Ectodermal cell (in vitro differentiated cells): ENCODE measurements around the gene SH3BP2.

Experiments used
- H3K27ac ChIP-seq: 2 replicates; pipeline ENCODE4 v1.7.0; 2013; ENCODE audit warnings: mild to moderate bottlenecking, low read depth, low read length; ENCODE audit not compliant: insufficient read depth, poor library complexity, severe bottlenecking
- H3K27me3 ChIP-seq: 2 replicates; pipeline ENCODE4 v1.7.0; 2013; ENCODE audit warnings: mild to moderate bottlenecking, low read length; ENCODE audit not compliant: insufficient read depth, control insufficient read depth, poor library complexity, severe bottlenecking
- H3K36me3 ChIP-seq: one replicate; pipeline ENCODE4 v1.7.0; 2013; ENCODE audit warnings: low read length; ENCODE audit not compliant: control insufficient read depth, insufficient read depth
- H3K4me1 ChIP-seq: one replicate; pipeline ENCODE4 v1.7.0; 2013; ENCODE audit warnings: low read length; ENCODE audit not compliant: control insufficient read depth, insufficient read depth
- H3K4me3 ChIP-seq: 2 replicates; pipeline ENCODE4 v1.7.0; 2013; ENCODE audit warnings: low read depth, low read length, control low read depth; ENCODE audit not compliant: insufficient read depth
- H3K9me3 ChIP-seq: 2 replicates; pipeline ENCODE4 v1.7.0; 2013; ENCODE audit warnings: mild to moderate bottlenecking, low read length, moderate library complexity; ENCODE audit not compliant: control insufficient read depth
- WGBS, 2 experiments: methylation state at CpG; one replicate each; pipeline ENCODE4 v1.1.7; 2013; ENCODE audit warnings: missing lambda C conversion rate in 2 of 2; 5-methylcytosine and 5-hydroxymethylcytosine counted together

SH3BP2 gene

DNA sequence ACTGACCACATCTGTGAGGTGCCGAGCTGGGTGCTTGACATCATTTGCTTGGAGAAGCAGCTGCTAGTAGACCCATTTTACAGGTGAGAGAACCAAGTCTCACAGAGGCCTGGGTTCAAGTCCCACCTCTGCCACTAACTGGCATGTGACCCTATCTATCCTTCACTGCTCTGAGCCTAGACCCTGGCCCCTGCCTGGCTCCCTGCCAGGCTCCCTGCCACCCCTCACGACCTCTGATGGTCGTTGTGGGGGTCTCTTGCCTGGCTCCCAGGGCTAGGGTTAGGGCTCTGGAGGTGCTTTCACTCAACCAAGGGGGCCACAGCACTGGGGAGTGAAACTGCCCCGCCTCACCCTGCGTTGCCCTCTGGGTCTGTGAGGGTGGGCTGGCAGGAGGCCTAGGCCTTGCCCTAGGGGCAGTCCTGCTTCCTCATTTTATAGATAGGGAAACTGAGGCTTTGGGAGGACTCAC lies 43.5 kb downstream of the SH3BP2 start:
- Histone ChIP-seq H3K36me3 (peaks cover 12% of the 10 kb centered on the region), H3K4me3 (no peak overlapping the region), H3K27me3 (no peaks in the 10 kb centered on the region), H3K27ac (no peak overlapping the region), H3K4me1 (peaks cover 14% of the 10 kb centered on the region), H3K9me3 (no peaks in the 10 kb centered on the region)
- 82 to 87% methylated on average over 5 of the region's 5 CpGs for WGBS, 2 experiments

DNA sequence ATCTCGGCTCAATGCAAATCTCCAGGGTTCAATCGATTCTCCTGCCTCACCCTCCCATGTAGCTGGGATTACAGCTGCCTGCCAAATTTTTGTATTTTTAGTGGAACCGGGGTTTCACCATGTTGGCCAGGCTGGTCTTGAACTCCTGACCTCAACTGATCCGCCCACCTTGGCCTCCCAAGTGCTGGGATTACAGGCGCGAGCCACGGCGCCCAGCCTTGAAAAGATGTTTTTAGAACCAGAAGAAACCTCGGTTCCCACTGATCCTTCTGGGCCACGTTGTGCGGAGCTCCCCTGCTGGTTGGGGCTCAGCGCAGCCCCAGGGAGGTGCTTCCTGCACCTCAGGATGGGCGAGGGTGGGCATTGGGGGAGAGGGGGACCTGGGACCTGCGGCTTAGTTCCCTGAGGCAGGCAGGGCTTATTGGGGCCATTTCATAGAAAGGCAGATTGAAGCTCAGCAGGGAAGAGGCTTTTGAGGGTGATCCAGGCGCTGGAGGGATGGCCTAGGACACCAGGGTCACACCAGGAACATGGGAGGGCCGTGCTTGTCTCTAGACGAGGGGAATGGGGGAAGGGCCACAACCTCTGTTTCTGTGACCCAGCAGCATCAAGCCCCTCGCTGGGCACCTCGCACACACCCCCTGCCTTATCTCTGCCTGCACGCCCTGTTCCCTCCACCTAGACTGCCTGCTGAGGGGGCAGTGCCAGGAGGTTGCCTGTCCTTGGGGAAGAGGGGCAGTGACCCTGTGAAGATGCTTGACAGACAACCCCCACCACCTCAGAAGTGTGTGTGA lies 44.4 kb downstream of the SH3BP2 start:
- Histone ChIP-seq H3K9me3 (no peaks in the 10 kb centered on the region), H3K4me1 (peaks cover 14% of the 10 kb centered on the region), H3K36me3 (peaks cover 11% of the 10 kb centered on the region), H3K27ac (no peak overlapping the region), H3K4me3 (no peak overlapping the region), H3K27me3 (no peaks in the 10 kb centered on the region)
- WGBS, 2 experiments, result 62 to 63% methylated on average over 20 of the region's 20 CpGs

DNA sequence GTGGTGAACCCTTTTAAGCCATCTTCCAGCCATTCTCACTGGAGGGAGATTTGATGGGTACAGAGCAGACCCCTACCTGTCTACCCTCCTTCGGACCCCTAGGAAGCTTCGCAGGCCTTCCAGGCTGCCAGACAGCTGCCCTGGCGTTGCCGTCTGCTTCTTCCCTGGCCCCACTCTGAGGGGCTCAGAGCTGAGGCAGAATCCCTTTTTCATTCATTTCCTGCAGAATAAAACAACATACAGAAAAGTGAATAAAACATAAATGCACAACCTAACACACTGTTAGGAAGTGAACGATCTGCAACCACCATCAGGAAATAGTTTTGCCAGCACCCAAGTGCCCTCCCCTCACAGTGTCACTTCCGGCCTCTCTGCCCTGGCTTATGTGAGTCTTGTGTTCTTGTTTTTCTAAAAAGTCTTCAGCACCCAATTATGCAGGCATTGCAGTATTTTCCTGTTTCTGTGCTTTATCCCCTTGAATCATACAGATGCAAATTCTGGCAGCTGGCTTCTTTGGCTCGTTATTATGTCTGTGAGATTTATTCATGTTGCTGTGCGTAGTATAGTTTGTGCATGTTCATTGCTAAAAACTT lies 45.1 kb downstream of the SH3BP2 start:
- 78 to 81% methylated on average over 8 of the region's 8 CpGs for WGBS, 2 experiments
- Histone ChIP-seq H3K36me3 (peaks cover 4% of the 10 kb centered on the region), H3K27ac (no peak overlapping the region), H3K9me3 (no peaks in the 10 kb centered on the region), H3K4me1 (peaks cover 14% of the 10 kb centered on the region), H3K27me3 (no peaks in the 10 kb centered on the region), H3K4me3 (no peak overlapping the region)

DNA sequence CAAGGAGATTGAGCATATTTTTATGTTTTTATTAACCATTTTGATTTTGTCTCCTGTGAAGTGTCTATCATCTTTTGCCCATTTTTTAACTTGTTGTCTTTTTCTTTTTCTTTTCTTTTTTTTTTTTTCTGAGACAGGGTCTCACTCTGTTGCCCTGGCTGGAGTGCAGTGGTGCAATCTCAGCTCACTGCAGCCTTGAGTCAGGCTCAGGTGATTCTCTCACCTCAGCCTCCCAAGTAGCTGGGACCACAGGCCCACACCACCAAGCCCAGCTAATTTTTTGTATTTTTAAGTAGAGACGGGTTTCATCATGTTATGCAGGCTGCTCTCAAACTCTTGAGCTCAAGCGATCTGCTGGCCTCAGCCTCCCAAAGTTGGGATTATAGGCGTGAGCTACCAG lies 46.2 kb downstream of the SH3BP2 start:
- Histone ChIP-seq H3K27ac (no peak overlapping the region), H3K4me1 (peaks cover 14% of the 10 kb centered on the region), H3K27me3 (no peaks in the 10 kb centered on the region), H3K9me3 (no peaks in the 10 kb centered on the region), H3K36me3 (no peaks in the 10 kb centered on the region), H3K4me3 (no peak overlapping the region)
- WGBS, 2 experiments, result 97 to 100% methylated on average over 2 to 3 of the region's 3 CpGs

DNA sequence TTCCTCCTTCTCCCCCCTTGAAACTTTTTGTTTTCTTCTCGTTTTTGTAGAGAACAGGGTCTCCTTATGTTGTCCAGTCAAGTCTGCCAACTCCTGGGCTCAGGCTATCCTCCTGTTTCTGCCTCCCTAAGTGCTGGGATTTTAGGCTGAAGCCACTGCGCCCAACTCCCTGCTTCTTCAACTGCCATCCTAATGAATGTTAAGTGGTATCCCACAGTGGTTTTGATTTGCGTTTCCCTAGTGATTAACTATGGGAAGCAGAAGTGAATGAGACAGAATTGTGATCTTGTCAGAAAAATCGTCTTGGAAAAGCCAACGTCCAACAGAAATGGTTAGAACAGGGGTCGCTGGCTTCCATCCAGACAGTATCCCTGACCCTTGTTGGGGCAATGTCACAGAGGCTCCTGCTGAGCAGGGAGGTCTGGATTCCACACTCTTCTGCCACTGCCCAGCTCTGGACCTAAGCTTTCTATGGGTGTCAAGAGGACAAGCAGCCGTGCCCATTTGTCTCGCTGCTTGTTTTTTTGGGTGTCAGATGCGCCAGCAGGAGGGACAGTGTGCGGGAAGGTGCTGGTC lies 49.9 kb downstream of the SH3BP2 start:
- Histone ChIP-seq H3K27ac (no peak overlapping the region), H3K36me3 (no peaks in the 10 kb centered on the region), H3K27me3 (no peaks in the 10 kb centered on the region), H3K4me1 (peaks cover 8% of the 10 kb centered on the region), H3K9me3 (no peaks in the 10 kb centered on the region), H3K4me3 (peak overlapping the region; percentile 92)
- 9% methylated on average over 10 of the region's 10 CpGs for WGBS, 2 experiments

DNA sequence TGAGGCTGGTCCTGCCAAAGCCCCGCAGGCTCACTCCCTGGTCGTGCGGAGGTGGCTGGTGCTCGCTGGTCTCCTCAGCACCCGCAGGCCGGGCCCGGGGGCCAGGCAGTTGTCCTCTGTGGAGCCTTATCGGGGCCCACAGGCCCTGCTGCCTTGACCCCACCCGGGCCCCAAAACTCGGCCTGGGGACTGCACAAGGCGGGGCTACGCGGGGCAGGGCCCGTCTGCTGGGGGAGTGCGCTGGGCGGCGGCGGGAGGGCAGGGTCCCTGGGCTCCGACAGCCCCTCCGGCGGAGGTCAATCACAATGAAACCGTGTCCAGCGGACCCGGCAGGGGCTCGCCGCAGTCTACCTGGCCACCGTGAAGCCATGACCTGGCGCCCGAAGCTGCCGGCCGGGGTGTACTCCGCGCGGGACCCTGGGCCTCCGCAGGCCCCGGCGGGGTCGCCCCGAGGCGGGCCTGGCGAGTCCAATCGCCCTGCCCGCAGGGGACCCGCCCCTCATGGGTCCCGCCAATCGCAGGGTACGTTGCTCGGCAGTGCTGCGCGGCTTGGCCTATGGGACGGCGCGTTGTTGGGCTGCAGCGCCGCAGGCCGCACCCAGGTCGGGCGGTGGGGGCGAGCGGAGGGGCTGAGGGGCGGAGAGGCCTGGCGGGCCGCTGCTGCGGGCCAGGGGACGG lies 50.5 kb downstream of the SH3BP2 start, which contains the start of gene ADD1:
Gene ADD1 (plus strand): TSS at position 582 of the 678 bp plus-strand sequence. CDS start 32,072 bp downstream, outside the sequence.
- Histone ChIP-seq H3K4me1 (peaks cover 7% of the 10 kb centered on the region), H3K9me3 (no peaks in the 10 kb centered on the region), H3K27ac (no peak within 1 kb of the TSS), H3K4me3 (peak within 1 kb of the TSS; percentile 92), H3K27me3 (no peaks in the 10 kb centered on the region), H3K36me3 (no peaks in the 10 kb centered on the region)
- 0% methylated on average over 65 of the region's 65 CpGs for WGBS, 2 experiments

DNA sequence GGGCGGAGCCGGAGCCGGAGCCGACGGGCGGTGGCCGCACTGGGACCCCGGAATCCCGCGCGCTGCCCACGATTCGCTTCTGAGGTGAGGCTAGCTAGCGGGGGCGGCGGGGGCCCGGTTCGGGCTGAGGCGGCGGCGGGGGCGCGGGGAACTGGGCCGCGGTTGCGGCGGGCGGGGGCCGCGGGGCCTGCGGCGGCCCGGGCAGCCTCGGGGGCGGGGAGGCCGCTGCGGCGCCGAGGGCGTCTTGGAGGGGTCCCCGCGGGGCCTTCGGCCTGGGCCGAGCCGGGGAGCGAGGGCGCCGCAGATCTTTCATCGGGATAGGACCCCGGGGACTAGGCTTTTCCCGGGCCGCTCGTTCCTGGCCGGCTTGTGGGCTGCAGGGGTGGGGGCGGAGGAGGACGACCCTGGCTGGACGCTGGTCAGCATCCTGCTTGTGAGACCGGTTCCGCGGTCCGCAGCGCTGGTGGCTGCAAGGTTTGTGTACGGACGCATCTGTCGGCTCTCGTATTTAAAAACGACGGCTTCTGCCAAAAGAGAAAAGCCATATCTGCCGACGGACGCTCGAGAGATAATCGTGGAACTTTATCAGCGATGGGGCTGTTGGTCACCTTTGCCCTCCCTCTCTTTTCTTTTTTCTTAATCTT lies 51.2 kb downstream of the SH3BP2 start:
- H3K27me3 ChIP-seq, result no peaks in the 10 kb centered on the region
- 0 to 1% methylated on average over 74 of the region's 74 CpGs for WGBS, 2 experiments
- peaks cover 7% of the 10 kb centered on the region for H3K4me1 ChIP-seq
- H3K27ac ChIP-seq, result no peak overlapping the region
- no peaks in the 10 kb centered on the region for H3K9me3 ChIP-seq
- H3K4me3 ChIP-seq, result peak overlapping the region; percentile 92
- no peaks in the 10 kb centered on the region for H3K36me3 ChIP-seq

DNA sequence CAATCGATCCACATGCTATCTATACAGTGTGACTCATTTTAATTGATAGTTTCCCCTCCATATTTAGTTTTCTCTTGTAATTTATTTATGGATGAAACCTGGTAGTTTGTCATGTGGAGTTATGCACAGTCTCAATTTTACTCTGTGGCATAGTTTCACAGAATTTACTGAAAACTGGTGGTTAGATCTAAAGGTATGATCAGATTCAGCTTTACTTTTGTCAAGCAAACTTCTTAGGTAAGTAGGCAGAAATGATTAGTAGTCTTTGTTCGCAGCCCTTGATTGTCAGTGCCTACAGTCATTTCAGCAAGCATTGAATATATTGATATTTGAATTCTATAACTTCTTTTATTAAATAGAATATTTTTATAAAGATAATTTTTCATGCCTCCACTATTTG lies 53.3 kb downstream of the SH3BP2 start:
- H3K27me3 ChIP-seq, result no peaks in the 10 kb centered on the region
- 90 to 91% methylated on average over 1 to 2 of the region's 2 CpGs for WGBS, 2 experiments
- H3K4me3 ChIP-seq, result no peak overlapping the region
- H3K4me1 ChIP-seq, result peaks cover 7% of the 10 kb centered on the region
- H3K9me3 ChIP-seq, result no peaks in the 10 kb centered on the region
- H3K36me3 ChIP-seq, result no peaks in the 10 kb centered on the region
- H3K27ac ChIP-seq, result no peak overlapping the region

DNA sequence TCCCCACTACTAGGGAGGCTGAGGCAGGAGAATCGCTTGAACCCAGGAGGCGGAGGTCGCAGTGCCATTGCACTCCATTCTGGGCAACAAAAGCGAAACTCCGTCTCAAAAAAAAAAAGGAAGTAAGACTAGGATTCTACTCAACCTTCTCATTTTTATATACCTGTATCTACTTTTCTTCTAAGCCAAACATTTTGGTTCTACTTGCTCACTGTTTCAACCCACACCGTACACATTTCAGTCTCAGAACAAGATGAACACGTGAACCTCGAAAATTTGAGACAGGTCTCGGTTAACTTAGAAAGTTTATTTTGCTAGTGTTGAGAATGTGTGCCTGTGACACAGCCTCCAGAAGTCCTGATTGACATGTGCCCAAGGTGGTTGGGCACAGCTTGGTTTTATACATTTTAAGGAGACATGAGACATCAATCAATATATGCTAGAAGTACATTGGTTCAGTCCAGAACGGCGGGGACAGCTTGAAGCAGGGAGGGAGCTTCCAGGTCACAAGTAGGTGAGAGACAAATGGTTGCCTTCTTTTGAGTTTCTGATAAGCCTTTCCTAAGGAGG lies 54.5 kb downstream of the SH3BP2 start:
- no peak overlapping the region for H3K27ac ChIP-seq
- peaks cover 7% of the 10 kb centered on the region for H3K4me1 ChIP-seq
- no peaks in the 10 kb centered on the region for H3K9me3 ChIP-seq
- no peak overlapping the region for H3K4me3 ChIP-seq
- WGBS, 2 experiments, result 94% methylated on average over 11 of the region's 11 CpGs
- H3K27me3 ChIP-seq, result no peaks in the 10 kb centered on the region
- H3K36me3 ChIP-seq, result no peaks in the 10 kb centered on the region
